ENCODE data around the gene SCGB1A1. TPM values are rescaled to one million over a fixed set of nuclear protein-coding genes. Genes with fewer than 3 reads are reported as not detected.

The SCGB1A1 gene
- total and polyA plus RNA-seq, 2 of the 13 experiments (the other 11 are each of a cell fraction or from before 2014, with no cell fraction given) = not detected

GRCh38 chr11:62472063-62472884 lies 53.4 kb downstream of the SCGB1A1 start (continued):
- TF ChIP-seq PAXIP1 (CRISPR knock-in tag; conservative IDR thresholded peaks at IDR 0.05) = peak; percentile 39; the same call in 1 of the 2 replicates
- TF ChIP-seq GFI1 (CRISPR knock-in tag; IDR thresholded peaks at IDR 0.05; ENCODE audit: borderline replicate concordance) = peak; percentile 36; the same call in 1 of the 2 replicates
- no peak for TF ChIP-seq ELK4 (CRISPR knock-in tag; IDR thresholded peaks at IDR 0.05; ENCODE audit: borderline replicate concordance)
- TF ChIP-seq ZNF619 (CRISPR knock-in tag; IDR thresholded peaks at IDR 0.05) = 0 out of 2 replicates have a peak, but pooled peaks have one; percentile 44
- peak; percentile 23; the same call in 1 of the 2 replicates for TF ChIP-seq GATAD1 (CRISPR knock-in tag; IDR thresholded peaks at IDR 0.05)
- no peak for TF ChIP-seq NBN (conservative IDR thresholded peaks at IDR 0.05)
- TF ChIP-seq ZNF687 (CRISPR knock-in tag; IDR thresholded peaks at IDR 0.05) = peak; percentile 60
- peak; percentile 31; the same call in 1 of the 2 replicates for TF ChIP-seq NCOA2 (CRISPR knock-in tag; IDR thresholded peaks at IDR 0.05)
- 0 out of 2 replicates have a peak, but pooled peaks have one; percentile 24 for TF ChIP-seq ZNF205 (CRISPR knock-in tag; IDR thresholded peaks at IDR 0.05)
- peak; percentile 36; the same call in 1 of the 2 replicates for TF ChIP-seq MED1 (CRISPR knock-in tag; IDR thresholded peaks at IDR 0.05)
- no peak for TF ChIP-seq RNF2 (conservative IDR thresholded peaks at IDR 0.05; ENCODE audit: low read depth)
- no peak for TF ChIP-seq ATF2 (CRISPR knock-in tag; IDR thresholded peaks at IDR 0.05)
- no peak for TF ChIP-seq GABPB1 (CRISPR knock-in tag; IDR thresholded peaks at IDR 0.05)
- no peak for TF ChIP-seq ZBTB49 (CRISPR knock-in tag; IDR thresholded peaks at IDR 0.05; ENCODE audit: borderline replicate concordance)
